GM12892 (cell line): Measurements from ENCODE around the gene CCL5.

Experiments
- DNase-seq: peaks from one replicate; pipeline ENCODE4 v3.0.0; 2011; ENCODE audit not compliant: insufficient read length
- FAIRE-seq: peaks from 2 replicates; lab custom pipeline; 2011; peaks lifted over from hg19 to GRCh38; lab: Jason Lieb, UNC
- POLR2A ChIP-seq: IDR thresholded peaks from 2 replicates; pipeline ENCODE4 v1.6.1; 2011; ENCODE audit warnings: low read depth, low read length, control low read depth
- POLR2AphosphoS5 ChIP-seq: IDR thresholded peaks from 2 replicates; pipeline ENCODE4 v1.6.1; 2011; ENCODE audit warnings: low read depth, low read length, control low read depth
- TAF1 ChIP-seq: IDR thresholded peaks from 2 replicates; pipeline ENCODE4 v1.6.1; 2011; ENCODE audit warnings: low read depth, mild to moderate bottlenecking, control low read depth, low read length, borderline replicate concordance

CCL5 gene

GRCh38 chr17:35895636-35896587 lies 15.8 kb upstream of the CCL5 start:
- no peak for FAIRE-seq
- DNase-seq, result no peak
- TF ChIP-seq TAF1, result no peak
- TF ChIP-seq POLR2A, result no peak
- no peak for TF ChIP-seq POLR2AphosphoS5

- no peak for DNase-seq
- no peak for FAIRE-seq
- no peak for TF ChIP-seq POLR2A
- TF ChIP-seq TAF1, result no peak
- TF ChIP-seq POLR2AphosphoS5, result no peak
These were observed 14.0 kb upstream of the CCL5 start for GRCh38 chr17:35894206-35894605.

- no peak for FAIRE-seq
These were observed 13.6 kb upstream of the CCL5 start for GRCh38 chr17:35893751-35894150.

GRCh38 chr17:35892091-35893035 lies 12.2 kb upstream of the CCL5 start:
- TF ChIP-seq POLR2A (peak; percentile 48), POLR2AphosphoS5 (no peak)
- no peak for DNase-seq
- no peak for FAIRE-seq

More at GRCh38 chr17:35893751-35894150, 13.6 kb upstream of the CCL5 start:
- TF ChIP-seq POLR2A (no peak), TAF1 (no peak), POLR2AphosphoS5 (no peak)
- DNase-seq, result no peak

- no peak for DNase-seq
- no peak for TF ChIP-seq TAF1
- TF ChIP-seq POLR2A, result no peak
- TF ChIP-seq POLR2AphosphoS5, result no peak
- FAIRE-seq, result no peak
These were observed 11.1 kb upstream of the CCL5 start for GRCh38 chr17:35891269-35891668.

- FAIRE-seq (no peak), DNase-seq (no peak)
- TF ChIP-seq POLR2AphosphoS5 (no peak), POLR2A (no peak), TAF1 (no peak)
These were observed 10.6 kb upstream of the CCL5 start for GRCh38 chr17:35890774-35891155.

GRCh38 chr17:35889818-35890773 lies 9.9 kb upstream of the CCL5 start:
- DNase-seq (no peak), FAIRE-seq (no peak)
- no peak for TF ChIP-seq TAF1
- TF ChIP-seq POLR2AphosphoS5, result no peak
- TF ChIP-seq POLR2A, result no peak

- DNase-seq (no peak), FAIRE-seq (no peak)
- TF ChIP-seq POLR2AphosphoS5, result no peak
These were observed 9.1 kb upstream of the CCL5 start for GRCh38 chr17:35889241-35889640.

GRCh38 chr17:35878361-35878760 lies 1.8 kb downstream of the CCL5 start:
- no peak for FAIRE-seq
- no peak for DNase-seq
- TF ChIP-seq POLR2AphosphoS5 (no peak), TAF1 (no peak), POLR2A (no peak)

GRCh38 chr17:35877345-35878029 lies 2.7 kb downstream of the CCL5 start:
- TF ChIP-seq POLR2A (no peak), POLR2AphosphoS5 (no peak), TAF1 (no peak)
- DNase-seq, result no peak
- no peak for FAIRE-seq

GRCh38 chr17:35876534-35876933 lies 3.6 kb downstream of the CCL5 start:
- FAIRE-seq (no peak), DNase-seq (no peak)
- TF ChIP-seq TAF1, result no peak
- TF ChIP-seq POLR2AphosphoS5, result no peak
- no peak for TF ChIP-seq POLR2A
